ENCODE measurements around the gene RGS9.

The RGS9 gene

GRCh38 chr17:65222214-65222738 lies 85.1 kb downstream of the RGS9 start:
- DNase-seq: no peak

- no peak for DNase-seq
Measured at GRCh38 chr17:65225061-65225460, 87.9 kb downstream of the RGS9 start.

GRCh38 chr17:65226227-65226626 lies 89.1 kb downstream of the RGS9 start:
- DNase-seq: no peak

GRCh38 chr17:65227637-65228036 lies 90.5 kb downstream of the RGS9 start:
- no peak for DNase-seq

- DNase-seq: no peak
Measured at GRCh38 chr17:65228287-65228686, 91.1 kb downstream of the RGS9 start.

- peak; percentile 27 for DNase-seq
Measured at GRCh38 chr17:65228734-65229620, 91.8 kb downstream of the RGS9 start.

- no peak for DNase-seq
Measured at GRCh38 chr17:65229621-65229995, 92.4 kb downstream of the RGS9 start.

GRCh38 chr17:65230040-65230439 lies 92.9 kb downstream of the RGS9 start:
- DNase-seq: no peak

GRCh38 chr17:65231086-65231485 lies 93.9 kb downstream of the RGS9 start:
- no peak for DNase-seq

- peak; percentile 37 for DNase-seq
Measured at GRCh38 chr17:65231662-65232335, 94.6 kb downstream of the RGS9 start.

- DNase-seq: no peak
Measured at GRCh38 chr17:65235284-65235683, 98.1 kb downstream of the RGS9 start.

GRCh38 chr17:65236321-65236720 lies 99.2 kb downstream of the RGS9 start:
- DNase-seq: no peak

- no peak for DNase-seq
Measured at GRCh38 chr17:65243838-65244625, 106.9 kb downstream of the RGS9 start.

GRCh38 chr17:65246252-65246651 lies 109.1 kb downstream of the RGS9 start:
- DNase-seq: no peak

- no peak for DNase-seq
Measured at GRCh38 chr17:65249774-65250173, 112.6 kb downstream of the RGS9 start.

GRCh38 chr17:65254166-65254565 lies 117.0 kb downstream of the RGS9 start:
- no peak for DNase-seq

- no peak for DNase-seq
Measured at GRCh38 chr17:65259281-65259680, 122.1 kb downstream of the RGS9 start.

- no peak for DNase-seq
Measured at GRCh38 chr17:65259696-65260485, 122.7 kb downstream of the RGS9 start.

GRCh38 chr17:65260626-65261025 lies 123.5 kb downstream of the RGS9 start:
- no peak for DNase-seq

- DNase-seq: no peak
Measured at GRCh38 chr17:65261152-65261551, 124.0 kb downstream of the RGS9 start.

GRCh38 chr17:65261682-65262636 lies 124.8 kb downstream of the RGS9 start:
- DNase-seq: no peak

Data from stimulated activated CD4-positive, alpha-beta T cell treated with anti-CD3 and anti-CD28 coated beads, Interleukin-4, amount 100 ng/mL, for 1 hour (primary cell).